Sigmoid colon (tissue), 7 donors: ENCODE results near the gene SMIM36. TPM values are rescaled to one million over a fixed set of nuclear protein-coding genes. Genes with fewer than 3 reads are reported as not detected.
"Not testable (repeated sequence)": the region's sequence is repeated elsewhere in the genome, so short reads cannot be mapped to it uniquely, and the experiment has no call there.

ENCODE experiments used
- DNase-seq: peaks from one replicate; pipeline ENCODE4 v3.0.0-alpha.2; 2019
- H3K27ac ChIP-seq, 4 donors: fragments of 200-600 bp; sonication (generic); one replicate each; pipeline ENCODE4 v1.5.1; 2016 to 2019; ENCODE audit warnings: mild to moderate bottlenecking in 1 of 4
- H3K27me3 ChIP-seq, 3 donors: fragments of 200-600 bp; sonication (generic); one replicate each; pipeline ENCODE4 v1.5.1; 2019; ENCODE audit warnings: mild to moderate bottlenecking in 1 of 3
- H3K36me3 ChIP-seq, 4 donors: fragments of 200-600 bp; sonication (generic); one replicate each; pipeline ENCODE4 v1.5.1; 2016 to 2019
- H3K4me1 ChIP-seq, 4 donors: fragments of 200-600 bp; sonication (generic); one replicate each; pipeline ENCODE4 v1.5.1; 2017 to 2019
- H3K4me3 ChIP-seq, 4 donors: fragments of 200-600 bp; sonication (generic); one replicate each; pipeline ENCODE4 v1.5.1; 2017 to 2019; ENCODE audit warnings: mild to moderate bottlenecking in 2 of 4, moderate library complexity in 1 of 4
- H3K9me3 ChIP-seq, 4 donors: fragments of 200-600 bp in 3 of 4; sonication (generic) in 3 of 4; one replicate each; pipeline versions ENCODE4 v1.5.1 to v1.6.1; 2013 to 2019
- CTCF ChIP-seq, 4 experiments: fragments of 450-650 bp in 3 of 4; fragments of 200-600 bp in 1 of 4; IDR thresholded peaks; one replicate each; pipeline ENCODE4 v1.5.1; 2016 to 2019; ENCODE audit warnings: antibody characterized with exemption in 4 of 4, mild to moderate bottlenecking in 3 of 4, moderate library complexity in 2 of 4
- EP300 ChIP-seq, 4 donors: sonication (generic); formaldehyde crosslinking; IDR thresholded peaks; one replicate each; pipeline ENCODE4 v1.6.1; 2017; ENCODE audit warnings: antibody characterized with exemption in 4 of 4
- POLR2A ChIP-seq, 2 donors: fragments of 450-650 bp; IDR thresholded peaks; one replicate each; pipeline ENCODE4 v1.6.1; 2016; ENCODE audit warnings: antibody characterized with exemption in 2 of 2, mild to moderate bottlenecking in 2 of 2, moderate library complexity in 2 of 2
- POLR2AphosphoS5 ChIP-seq, 4 donors: sonication (generic); formaldehyde crosslinking; IDR thresholded peaks; one replicate each; pipeline ENCODE4 v1.6.1; 2017; ENCODE audit warnings: antibody characterized with exemption in 4 of 4
- WGBS, 2 donors: extraction: QIAGEN DNeasy Blood & Tissue Kit; methylation state at CpG; one replicate each; pipeline ENCODE4 v1.1.7; 2013; 5-methylcytosine and 5-hydroxymethylcytosine counted together
- intact Hi-C: fragments of 100-400 bp; cut with DNase I; formaldehyde crosslinking; loops from one replicate; pipeline ENCODE4 v1.15.1; 2023
- polyA plus RNA-seq, 3 donors: library from polyadenylated mRNA; stranded (reverse); fragments of 200-250 nt; gene quantifications; one replicate each; pipeline ENCODE4 v1.2.3, GENCODE V29; 2013
- total RNA-seq, 4 donors: library from RNA; depleted of rRNA; stranded (reverse); fragments of >200 nt; gene quantifications; one replicate each; pipeline ENCODE4 v1.1.0, GENCODE V29; 2016
- donor health status: healthy with polysubstance abuse.
- donor health status: Bipolar disorder and iron deficiency.
- donor health status: healthy.

The SMIM36 gene
- total and polyA plus RNA-seq, 7 donors = not detected

- Histone ChIP-seq H3K4me1 (peaks cover 0 to 13% (median 0%) of the 10 kb centered on the region in 4 donors), H3K27me3 (no peaks in the 10 kb centered on the region), H3K36me3 (no peaks in the 10 kb centered on the region), H3K27ac (no peak overlapping the region), H3K9me3 (no peaks in the 10 kb centered on the region), H3K4me3 (no peak overlapping the region)
- peak; percentile 81 for DNase-seq
- intact Hi-C loops = loop anchor here (5.0 to 10.0 kb wide), 6 partner anchors 97 to 547 kb away; partner anchors contain the start of genes COX11 and STXBP4
- TF ChIP-seq POLR2A (IDR thresholded peaks at IDR 0.05) = no peak
- TF ChIP-seq POLR2AphosphoS5 (IDR thresholded peaks at IDR 0.05) = peak in 1 of 4 donors; percentile 31
- no peak for TF ChIP-seq EP300 (IDR thresholded peaks at IDR 0.05)
- TF ChIP-seq CTCF (IDR thresholded peaks at IDR 0.05) = peak; percentile 76 to 95 (median 82)
- WGBS, 2 donors = 6 to 19% methylated on average over 5 of the region's 5 CpGs
Measured at GRCh38 chr17:55513885-55514590, 2.8 kb upstream of the SMIM36 start.

- 73 to 84% methylated on average over 7 of the region's 7 CpGs for WGBS, 2 donors
- H3K36me3 ChIP-seq, intact Hi-C loops, H3K9me3 ChIP-seq, H3K4me1 ChIP-seq, H3K4me3 ChIP-seq, H3K27me3 ChIP-seq: not testable (repeated sequence)
- H3K27ac ChIP-seq = peak overlapping the region in 3 of 4 donors; percentile 45 to 72 (median 60)
- DNase-seq = peak; percentile 83
- TF ChIP-seq EP300 (IDR thresholded peaks at IDR 0.05) (peak; percentile 66 to 93 (median 88)), POLR2AphosphoS5 (IDR thresholded peaks at IDR 0.05) (peak; percentile 78 to 89 (median 87))
Measured at GRCh38 chr17:55507669-55508068, 3.6 kb downstream of the SMIM36 start.

GRCh38 chr17:55501626-55502025, 9.6 kb downstream of the SMIM36 start:
- DNase-seq, H3K4me3 ChIP-seq, intact Hi-C loops, H3K4me1 ChIP-seq, H3K36me3 ChIP-seq, H3K9me3 ChIP-seq, H3K27me3 ChIP-seq, H3K27ac ChIP-seq: not testable (repeated sequence)
- 91 to 93% methylated on average over 15 to 19 of the region's 23 CpGs for WGBS, 2 donors

GRCh38 chr17:55500103-55500502, 11.1 kb downstream of the SMIM36 start:
- 91 to 92% methylated on average over 3 of the region's 3 CpGs for WGBS, 2 donors
- H3K4me3 ChIP-seq = no peak overlapping the region
- H3K9me3 ChIP-seq = no peaks in the 10 kb centered on the region
- H3K4me1 ChIP-seq = peaks cover 0 to 8% (median 2%) of the 10 kb centered on the region in 4 donors
- intact Hi-C loops = no loop called here
- H3K27ac ChIP-seq = no peak overlapping the region
- no peaks in the 10 kb centered on the region for H3K36me3 ChIP-seq
- no peaks in the 10 kb centered on the region for H3K27me3 ChIP-seq
- no peak for DNase-seq
- no peak for TF ChIP-seq POLR2A (IDR thresholded peaks at IDR 0.05)
- TF ChIP-seq POLR2AphosphoS5 (IDR thresholded peaks at IDR 0.05) = no peak
- no peak for TF ChIP-seq EP300 (IDR thresholded peaks at IDR 0.05)
- no peak for TF ChIP-seq CTCF (IDR thresholded peaks at IDR 0.05)

- no peak for TF ChIP-seq POLR2A (IDR thresholded peaks at IDR 0.05)
- TF ChIP-seq EP300 (IDR thresholded peaks at IDR 0.05) = no peak
- no peak for TF ChIP-seq CTCF (IDR thresholded peaks at IDR 0.05)
- TF ChIP-seq POLR2AphosphoS5 (IDR thresholded peaks at IDR 0.05) = no peak
- Histone ChIP-seq H3K9me3 (no peaks in the 10 kb centered on the region), H3K27ac (peak overlapping the region in 2 of 4 donors; percentile 6 to 35), H3K4me1 (peaks cover 0 to 11% (median 2%) of the 10 kb centered on the region in 4 donors), H3K27me3 (no peaks in the 10 kb centered on the region), H3K4me3 (no peak overlapping the region), H3K36me3 (no peaks in the 10 kb centered on the region)
- intact Hi-C loops = loop anchor here (5.0 kb wide), 3 partner anchors 44 to 79 kb away; no protein-coding TSS in a partner anchor
- WGBS, 2 donors = 40 to 62% methylated on average over 8 of the region's 8 CpGs
- DNase-seq = no peak
Measured at GRCh38 chr17:55496094-55496881, 15.0 kb downstream of the SMIM36 start.
